ENCODE data around the gene TYW1B. TPM values are rescaled to one million over a fixed set of nuclear protein-coding genes. Genes with fewer than 3 reads are reported as not detected.
A peak's percentile ranks its signal among the peaks of the same experiment; 100 is the strongest.
"Not testable (repeated sequence)": the region's sequence is repeated elsewhere in the genome, so short reads cannot be mapped to it uniquely, and the experiment has no call there.

Gene TYW1B
- total RNA-seq, 1 experiment from 2014 or later, result 4.7 TPM

- DNase-seq (ENCODE audit: low read depth), result no peak
These were observed 73.7 kb downstream of the TYW1B start for GRCh38 chr7:72754312-72754711.

GRCh38 chr7:72753781-72754180 lies 74.2 kb downstream of the TYW1B start:
- no peak for DNase-seq (ENCODE audit: low read depth)

GRCh38 chr7:72753229-72753628 lies 74.8 kb downstream of the TYW1B start:
- not testable (repeated sequence) for DNase-seq (ENCODE audit: low read depth)

DNA sequence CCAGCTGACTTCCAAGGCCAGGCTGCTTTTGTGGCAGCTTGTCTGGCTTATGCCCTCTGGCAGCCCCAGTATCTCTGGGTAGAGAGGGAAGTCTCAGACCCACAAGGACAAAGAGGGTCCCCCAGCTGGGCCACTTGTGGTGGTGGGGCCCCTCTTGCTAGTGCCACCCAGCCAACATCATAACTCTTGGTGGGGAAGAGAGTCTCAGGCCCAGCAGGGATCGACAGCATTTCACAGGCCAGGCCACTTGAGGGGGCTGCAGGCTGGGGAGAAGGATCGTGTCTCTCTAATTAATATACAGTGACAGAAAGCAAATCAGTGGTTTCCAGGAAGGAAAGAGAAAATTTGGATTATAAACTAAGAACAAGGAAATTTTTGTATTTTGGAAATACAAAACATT lies 76.0 kb downstream of the TYW1B start:
- DNase-seq (ENCODE audit: low read depth), result no peak

- no peak for DNase-seq (ENCODE audit: low read depth)
These were observed 76.6 kb downstream of the TYW1B start for GRCh38 chr7:72751378-72751777.

DNA sequence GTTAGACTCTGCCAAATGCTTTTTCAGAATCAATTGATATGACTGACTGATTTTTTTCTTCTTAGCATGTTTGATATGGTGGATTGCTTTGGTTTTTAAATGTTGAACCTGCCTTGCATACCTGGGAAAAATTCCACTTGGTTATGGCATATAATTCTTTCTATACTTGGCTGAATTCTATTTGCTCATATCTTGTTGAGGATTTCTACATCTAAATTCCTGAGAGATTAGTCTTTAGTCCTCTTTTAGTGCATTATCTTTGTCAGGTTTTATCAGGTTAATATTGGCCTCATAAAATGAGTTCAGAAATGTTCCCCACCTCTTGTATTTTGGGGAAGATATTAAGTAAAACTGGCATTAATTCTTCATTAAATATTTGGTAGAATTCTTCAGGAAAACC lies 79.4 kb downstream of the TYW1B start:
- DNase-seq (ENCODE audit: low read depth), result not testable (repeated sequence)

DNA sequence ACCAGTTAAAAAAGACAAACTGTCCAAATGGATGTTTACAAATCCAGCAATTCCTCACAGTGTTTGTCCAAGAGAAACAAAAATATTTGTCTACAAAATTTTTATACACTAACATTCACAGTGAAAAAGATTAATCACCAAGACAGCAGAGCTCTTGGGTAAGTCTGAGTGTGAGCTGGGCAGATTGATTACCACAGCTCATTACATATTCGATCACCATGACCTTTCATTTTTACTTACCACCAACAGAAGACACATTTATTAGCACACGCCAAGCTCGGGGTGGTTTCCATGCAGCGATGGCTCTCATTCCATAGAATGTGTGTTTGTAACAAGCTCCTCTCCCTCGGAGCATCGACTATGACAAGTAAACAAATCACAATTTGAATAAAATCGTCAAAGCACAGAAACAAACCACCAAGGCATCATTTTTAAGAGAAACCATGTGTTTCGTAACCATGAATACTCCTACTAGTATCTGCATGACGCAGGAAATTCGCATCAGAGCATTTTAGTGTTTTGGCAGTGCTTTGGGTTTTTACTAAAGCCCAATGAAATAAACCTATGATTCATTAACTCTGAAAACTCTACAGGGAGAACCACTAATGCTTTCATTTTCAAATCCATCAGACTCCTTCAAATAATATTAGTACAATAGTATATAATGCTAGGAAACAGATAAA lies 83.6 kb downstream of the TYW1B start:
- peak; percentile 49 for DNase-seq (ENCODE audit: low read depth)

GRCh38 chr7:72743801-72744200 lies 84.2 kb downstream of the TYW1B start:
- not testable (repeated sequence) for DNase-seq (ENCODE audit: low read depth)

DNA sequence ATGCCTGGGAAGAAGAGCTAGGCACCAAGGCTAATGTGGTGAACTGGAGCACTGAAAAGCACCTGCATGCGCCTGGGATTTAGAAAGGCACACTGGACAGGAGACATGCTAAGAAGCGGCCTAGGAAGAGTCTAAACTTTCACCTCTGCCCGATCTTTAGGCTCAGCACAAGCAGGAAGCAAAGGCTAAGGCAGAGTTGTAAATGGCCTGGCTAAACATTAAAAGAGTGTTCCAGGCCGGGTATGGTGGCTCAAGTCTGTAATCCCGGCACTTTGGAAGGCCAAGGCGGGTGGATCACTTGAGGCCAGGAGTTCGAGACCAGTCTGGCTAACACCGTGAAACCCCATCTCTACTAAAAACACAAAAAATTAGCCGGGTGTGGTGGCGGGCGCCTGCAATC lies 88.3 kb downstream of the TYW1B start:
- not testable (repeated sequence) for DNase-seq (ENCODE audit: low read depth)

GRCh38 chr7:72735855-72736254 lies 92.1 kb downstream of the TYW1B start:
- not testable (repeated sequence) for DNase-seq (ENCODE audit: low read depth)

DNA sequence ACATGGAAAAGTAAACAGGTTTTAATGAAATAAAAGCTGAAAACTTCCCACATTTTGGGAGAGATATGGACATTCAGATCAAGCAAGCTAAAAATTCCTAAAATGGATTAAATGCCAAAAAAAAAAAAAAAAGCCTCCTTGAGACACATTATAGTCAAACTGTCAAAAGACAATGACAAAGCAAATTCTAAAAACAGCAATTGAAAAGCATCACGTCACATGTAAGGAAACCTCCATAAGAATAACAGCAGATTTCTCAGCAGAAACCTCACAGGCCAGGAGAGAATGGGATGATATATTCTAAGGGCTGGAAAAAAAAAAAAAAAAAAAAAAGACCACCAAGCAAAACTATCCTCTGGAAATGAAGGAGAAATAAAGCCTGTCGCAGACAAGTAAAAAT lies 97.2 kb downstream of the TYW1B start:
- DNase-seq (ENCODE audit: low read depth), result not testable (repeated sequence)

- DNase-seq (ENCODE audit: low read depth), result not testable (repeated sequence)
These were observed 97.6 kb downstream of the TYW1B start for GRCh38 chr7:72730384-72730783.

GRCh38 chr7:72729130-72729529 lies 98.9 kb downstream of the TYW1B start:
- DNase-seq (ENCODE audit: low read depth), result not testable (repeated sequence)

- not testable (repeated sequence) for DNase-seq (ENCODE audit: low read depth)
These were observed 105.3 kb downstream of the TYW1B start for GRCh38 chr7:72722694-72723093.

GRCh38 chr7:72720890-72721289 lies 107.1 kb downstream of the TYW1B start:
- not testable (repeated sequence) for DNase-seq (ENCODE audit: low read depth)

DNA sequence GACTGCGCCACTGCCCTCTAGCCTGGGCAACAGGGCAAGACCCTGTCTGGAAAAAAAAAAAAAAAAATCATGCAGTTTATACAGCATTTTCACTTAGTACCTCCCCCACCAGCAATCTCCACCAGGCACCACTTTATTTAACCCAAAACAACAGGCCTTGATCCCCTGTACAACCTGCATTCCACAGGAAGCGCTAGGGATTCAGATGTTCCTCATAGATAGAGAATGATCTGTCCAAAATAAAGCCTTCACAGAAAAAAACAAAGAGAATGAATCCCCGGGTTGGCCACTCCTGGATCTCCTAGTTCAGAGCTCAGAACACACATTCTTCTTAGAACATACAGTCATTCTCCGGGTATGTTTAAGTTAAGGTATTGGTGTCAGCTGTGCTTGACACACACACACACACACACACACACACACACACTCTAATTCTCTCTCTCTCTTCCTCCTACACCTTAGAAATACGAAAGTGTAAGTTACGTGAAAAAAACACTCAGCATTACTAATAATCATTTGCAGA lies 110.7 kb downstream of the TYW1B start:
- not testable (repeated sequence) for DNase-seq (ENCODE audit: low read depth)

DNA sequence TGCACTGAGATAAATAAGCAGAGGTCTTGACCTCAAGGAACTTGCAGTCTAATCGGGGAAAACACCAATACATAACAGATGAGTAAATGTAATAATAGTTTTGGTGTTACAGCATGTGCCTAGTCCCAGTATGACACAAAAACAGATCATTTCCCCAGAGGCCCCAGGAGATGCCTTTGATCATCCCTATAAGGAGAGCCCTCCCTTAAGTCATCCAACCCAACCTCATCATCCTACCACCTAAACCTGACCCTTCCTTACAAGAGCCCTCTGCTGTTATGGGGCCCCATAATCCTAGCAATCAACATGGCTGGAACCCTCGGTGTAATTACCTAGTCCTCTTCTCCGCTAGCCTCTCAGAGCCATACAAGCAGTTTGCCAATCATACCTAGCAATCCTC lies 116.1 kb downstream of the TYW1B start:
- not testable (repeated sequence) for DNase-seq (ENCODE audit: low read depth)

GRCh38 chr7:72710983-72711382 lies 117.0 kb downstream of the TYW1B start:
- DNase-seq (ENCODE audit: low read depth), result no peak

GRCh38 chr7:72709909-72710308 lies 118.1 kb downstream of the TYW1B start:
- no peak for DNase-seq (ENCODE audit: low read depth)

GRCh38 chr7:72708371-72709050 lies 119.5 kb downstream of the TYW1B start:
- DNase-seq (ENCODE audit: low read depth), result not testable (repeated sequence)

DNA sequence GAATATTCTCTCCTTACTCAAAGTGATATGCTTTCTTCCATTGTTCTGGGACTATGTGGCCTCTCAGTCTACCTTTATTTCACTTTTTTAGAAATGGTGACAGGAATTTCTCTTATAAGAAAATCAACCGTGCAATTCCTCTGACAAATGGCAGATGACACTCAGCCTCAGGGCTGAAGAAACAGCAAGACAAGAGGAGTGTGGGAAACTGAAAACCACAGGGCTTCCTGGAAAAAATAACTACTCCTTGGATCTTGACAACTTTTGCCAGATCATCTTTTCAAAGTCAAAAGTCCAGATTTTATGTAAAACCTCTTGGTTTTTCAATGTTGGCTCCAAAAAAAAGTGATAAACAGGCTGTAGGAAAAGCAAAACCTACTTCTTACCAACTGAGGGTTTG lies 121.5 kb downstream of the TYW1B start:
- peak; percentile 65 for DNase-seq (ENCODE audit: low read depth)

DNA sequence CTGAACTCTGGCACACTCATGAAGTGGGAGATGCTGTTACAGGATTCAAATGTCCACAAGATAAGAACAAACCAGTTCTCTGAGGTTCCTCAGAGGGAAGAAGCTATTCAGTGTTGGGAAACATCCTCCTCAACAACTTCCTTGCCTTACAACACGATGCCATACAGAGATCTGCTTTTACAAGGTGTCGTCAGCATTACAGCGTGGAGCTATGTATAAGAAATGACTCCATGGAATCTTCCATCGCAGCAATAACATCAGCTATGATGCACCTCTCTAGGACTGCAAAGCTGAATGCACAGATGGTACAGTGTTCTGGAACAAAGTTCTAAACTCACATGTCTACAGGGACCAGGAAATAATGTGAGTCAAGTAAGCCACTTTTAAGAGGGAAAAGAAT lies 122.3 kb downstream of the TYW1B start:
- not testable (repeated sequence) for DNase-seq (ENCODE audit: low read depth)

- DNase-seq (ENCODE audit: low read depth), result no peak
These were observed 123.1 kb downstream of the TYW1B start for GRCh38 chr7:72704894-72705293.

All from RPMI7951 (cell line).